Body of pancreas (tissue), 4 donors: ENCODE data around the gene BAIAP2L1.

ENCODE experiments used
- POLR2A ChIP-seq, 3 donors: fragments of 450-650 bp; IDR thresholded peaks; one replicate each; pipeline ENCODE4 v1.6.1; 2016; ENCODE audit warnings: antibody characterized with exemption in 3 of 3, mild to moderate bottlenecking in 2 of 3
- TF ChIP-seq, protein P1 (sequence below), 7 experiments: fragments of 450-650 bp in 4 of 7; fragments of 200-600 bp in 3 of 7; sonication (generic) in 3 of 7; IDR thresholded peaks; one replicate each; pipeline ENCODE4 v1.5.1; 2016 to 2019; ENCODE audit warnings: antibody characterized with exemption in 7 of 7

- TF ChIP-seq, protein P1, sequence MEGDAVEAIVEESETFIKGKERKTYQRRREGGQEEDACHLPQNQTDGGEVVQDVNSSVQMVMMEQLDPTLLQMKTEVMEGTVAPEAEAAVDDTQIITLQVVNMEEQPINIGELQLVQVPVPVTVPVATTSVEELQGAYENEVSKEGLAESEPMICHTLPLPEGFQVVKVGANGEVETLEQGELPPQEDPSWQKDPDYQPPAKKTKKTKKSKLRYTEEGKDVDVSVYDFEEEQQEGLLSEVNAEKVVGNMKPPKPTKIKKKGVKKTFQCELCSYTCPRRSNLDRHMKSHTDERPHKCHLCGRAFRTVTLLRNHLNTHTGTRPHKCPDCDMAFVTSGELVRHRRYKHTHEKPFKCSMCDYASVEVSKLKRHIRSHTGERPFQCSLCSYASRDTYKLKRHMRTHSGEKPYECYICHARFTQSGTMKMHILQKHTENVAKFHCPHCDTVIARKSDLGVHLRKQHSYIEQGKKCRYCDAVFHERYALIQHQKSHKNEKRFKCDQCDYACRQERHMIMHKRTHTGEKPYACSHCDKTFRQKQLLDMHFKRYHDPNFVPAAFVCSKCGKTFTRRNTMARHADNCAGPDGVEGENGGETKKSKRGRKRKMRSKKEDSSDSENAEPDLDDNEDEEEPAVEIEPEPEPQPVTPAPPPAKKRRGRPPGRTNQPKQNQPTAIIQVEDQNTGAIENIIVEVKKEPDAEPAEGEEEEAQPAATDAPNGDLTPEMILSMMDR (IDR thresholded peaks at IDR 0.05) = no peak
- TF ChIP-seq POLR2A (IDR thresholded peaks at IDR 0.05) = no peak
Measured at GRCh38 chr7:98295467-98296192, 105.3 kb downstream of the BAIAP2L1 start.
